ENCODE results near the gene TEX53.

Gene TEX53

DNA sequence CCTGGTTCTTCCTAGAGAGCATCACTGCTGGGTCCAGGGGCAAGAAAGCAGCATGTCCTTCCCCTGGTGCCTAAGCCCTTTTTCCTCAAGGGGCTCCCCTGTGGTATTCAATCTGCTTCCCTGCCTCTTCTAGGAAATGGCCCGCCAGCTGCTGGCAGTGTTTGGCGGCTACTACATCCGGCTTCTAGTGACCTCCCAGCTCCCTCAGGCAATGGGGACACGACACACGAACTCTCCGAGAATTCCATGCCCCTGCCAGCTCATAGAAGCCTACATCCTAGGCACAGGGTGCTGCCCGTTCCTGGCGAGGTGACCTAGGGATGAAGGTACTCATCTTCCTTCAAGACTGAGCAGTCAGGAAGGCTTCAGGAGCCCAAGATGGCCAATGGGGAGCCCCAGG is 14.6 kb downstream of the TEX53 start:
- H3K27me3 Mint-ChIP-seq: no peaks in the 10 kb centered on the region
- H3K36me3 Mint-ChIP-seq (ENCODE audit: low read depth): peaks cover 72% of the 10 kb centered on the region
- H3K4me1 Mint-ChIP-seq (ENCODE audit: low read depth): peaks cover 13% of the 10 kb centered on the region
- intact Hi-C loops (cut with micrococcal nuclease): no loop called here
- no peak overlapping the region for H3K27ac Mint-ChIP-seq
- H3K9me3 Mint-ChIP-seq: peaks cover 15% of the 10 kb centered on the region
- no peak overlapping the region for H3K4me3 Mint-ChIP-seq

DNA sequence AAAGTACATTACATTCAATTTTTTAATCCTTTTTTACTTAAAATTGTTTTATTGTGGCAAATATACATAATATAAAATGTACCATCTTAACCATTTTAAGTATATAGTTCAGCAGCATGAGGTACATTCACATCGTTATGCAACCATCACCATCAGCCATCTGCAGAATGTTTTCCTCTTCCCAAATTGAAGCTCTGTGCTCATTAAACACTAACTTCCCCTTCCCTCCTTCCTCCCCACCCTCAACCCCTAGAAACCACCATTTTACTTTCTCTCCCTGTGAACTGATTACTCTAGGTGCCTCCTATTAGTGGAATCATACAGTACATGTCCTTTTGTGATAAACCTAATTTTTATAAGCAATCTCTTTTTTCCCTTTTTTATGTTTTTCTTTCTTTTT is 15.6 kb downstream of the TEX53 start:
- Mint-ChIP-seq H3K9me3 (peaks cover 5% of the 10 kb centered on the region), H3K27me3 (no peaks in the 10 kb centered on the region), H3K4me3 (no peak overlapping the region), H3K36me3 (ENCODE audit: low read depth) (peaks cover 72% of the 10 kb centered on the region), H3K27ac (peak overlapping the region; percentile 39), H3K4me1 (ENCODE audit: low read depth) (peaks cover 13% of the 10 kb centered on the region)
- intact Hi-C loops (cut with micrococcal nuclease): no loop called here

- Mint-ChIP-seq H3K36me3 (ENCODE audit: low read depth) (peaks cover 72% of the 10 kb centered on the region), H3K27ac (no peak overlapping the region)
- intact Hi-C loops (cut with micrococcal nuclease): no loop called here
Observed at GRCh38 chr9:114638404-114638803, 19.2 kb downstream of the TEX53 start.

GRCh38 chr9:114634387-114634786 is 23.2 kb downstream of the TEX53 start:
- Mint-ChIP-seq H3K36me3 (ENCODE audit: low read depth) (peaks cover 100% of the 10 kb centered on the region), H3K27ac (no peak overlapping the region), H3K4me3 (no peak overlapping the region), H3K9me3 (no peaks in the 10 kb centered on the region), H3K27me3 (no peaks in the 10 kb centered on the region), H3K4me1 (ENCODE audit: low read depth) (peaks cover 5% of the 10 kb centered on the region)
- intact Hi-C loops (cut with micrococcal nuclease): no loop called here

More at GRCh38 chr9:114638404-114638803, 19.2 kb downstream of the TEX53 start:
- Mint-ChIP-seq H3K4me3 (no peak overlapping the region), H3K27me3 (no peaks in the 10 kb centered on the region), H3K9me3 (no peaks in the 10 kb centered on the region), H3K4me1 (ENCODE audit: low read depth) (peaks cover 13% of the 10 kb centered on the region)

DNA sequence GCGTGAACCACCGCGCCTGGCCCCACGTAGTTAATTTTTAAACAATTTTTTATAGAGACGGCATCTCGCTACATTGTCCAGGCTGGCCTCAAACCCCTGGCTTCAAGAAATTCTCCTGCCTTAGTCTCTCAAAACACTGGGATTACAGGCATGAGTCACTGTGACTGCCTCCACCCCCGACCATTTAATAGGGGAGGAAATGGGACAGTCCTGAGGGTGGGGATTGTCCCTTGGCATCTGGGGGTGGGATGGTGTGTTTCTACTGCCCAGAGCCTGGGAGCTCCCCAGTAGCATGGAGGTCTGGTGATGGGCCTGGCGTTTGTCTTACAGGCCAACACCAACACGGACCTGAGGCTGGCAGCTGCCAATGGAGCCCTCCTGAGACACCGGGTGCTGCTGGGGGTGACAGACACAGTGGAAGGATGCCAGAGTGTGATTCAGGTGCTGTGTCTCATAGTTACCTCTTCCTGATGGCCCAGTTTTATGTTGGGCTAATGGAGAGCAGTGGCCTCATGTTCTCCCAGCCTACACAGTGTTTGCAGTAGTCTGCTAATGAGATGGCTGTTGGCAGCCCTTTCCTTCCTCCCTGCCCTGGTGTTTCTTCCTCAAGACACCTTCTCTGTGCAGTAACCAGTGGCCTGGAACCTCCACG is 24.0 kb downstream of the TEX53 start:
- no peaks in the 10 kb centered on the region for H3K9me3 Mint-ChIP-seq
- intact Hi-C loops (cut with micrococcal nuclease): no loop called here
- H3K27me3 Mint-ChIP-seq: no peaks in the 10 kb centered on the region
- H3K4me1 Mint-ChIP-seq (ENCODE audit: low read depth): no peaks in the 10 kb centered on the region
- peaks cover 100% of the 10 kb centered on the region for H3K36me3 Mint-ChIP-seq (ENCODE audit: low read depth)
- no peak overlapping the region for H3K27ac Mint-ChIP-seq
- no peak overlapping the region for H3K4me3 Mint-ChIP-seq

DNA sequence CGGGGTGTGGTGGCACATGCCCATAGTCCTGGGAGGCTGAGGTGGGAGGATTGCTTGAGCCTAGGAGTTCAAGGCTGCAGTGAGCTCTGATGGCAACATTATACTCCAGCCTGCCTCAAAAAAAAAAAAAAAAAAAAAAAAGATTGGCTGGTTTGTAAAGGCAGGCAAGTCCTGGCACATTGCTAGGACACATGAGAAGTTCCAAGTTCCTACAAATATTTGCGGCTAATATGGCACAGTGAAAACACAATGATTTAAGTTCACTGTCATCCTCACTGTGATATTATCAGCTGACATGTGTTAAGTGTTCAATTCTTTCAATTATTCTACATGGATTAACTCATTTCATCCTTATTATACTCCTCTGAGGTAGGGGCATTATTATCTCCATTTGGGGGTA is 26.4 kb downstream of the TEX53 start:
- Mint-ChIP-seq H3K36me3 (ENCODE audit: low read depth) (peaks cover 96% of the 10 kb centered on the region), H3K4me1 (ENCODE audit: low read depth) (no peaks in the 10 kb centered on the region), H3K27me3 (no peaks in the 10 kb centered on the region), H3K27ac (no peak overlapping the region), H3K9me3 (no peaks in the 10 kb centered on the region), H3K4me3 (no peak overlapping the region)
- intact Hi-C loops (cut with micrococcal nuclease): no loop called here

DNA sequence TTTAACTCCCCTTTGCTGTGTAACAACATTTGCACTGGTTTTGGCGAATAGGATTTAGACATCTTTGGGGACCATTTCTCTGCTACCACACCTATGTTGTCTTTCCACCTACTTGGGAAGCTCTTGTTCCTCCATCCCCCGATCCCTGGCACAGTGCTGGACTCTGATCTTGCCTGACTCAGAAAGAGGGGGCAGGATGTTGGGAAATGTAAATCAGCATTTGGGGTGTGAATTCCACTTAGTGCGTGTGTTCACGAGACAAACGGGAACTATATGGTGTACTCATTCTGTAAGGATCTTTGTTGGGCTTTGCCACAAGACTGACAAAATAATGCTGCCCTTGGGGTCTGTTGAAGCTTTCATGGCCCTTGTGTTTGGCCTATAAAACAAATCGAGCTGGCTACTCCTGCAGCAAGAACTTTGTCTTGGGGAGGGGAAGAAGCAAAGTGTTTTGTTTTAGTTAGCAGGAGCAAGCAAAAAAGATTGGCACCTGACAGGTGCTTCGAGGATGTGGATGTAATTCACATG is 28.0 kb downstream of the TEX53 start:
- Mint-ChIP-seq H3K4me3 (no peak overlapping the region), H3K36me3 (ENCODE audit: low read depth) (peaks cover 83% of the 10 kb centered on the region), H3K9me3 (no peaks in the 10 kb centered on the region), H3K27me3 (no peaks in the 10 kb centered on the region), H3K27ac (no peak overlapping the region), H3K4me1 (ENCODE audit: low read depth) (peaks cover 3% of the 10 kb centered on the region)
- intact Hi-C loops (cut with micrococcal nuclease): no loop called here

DNA sequence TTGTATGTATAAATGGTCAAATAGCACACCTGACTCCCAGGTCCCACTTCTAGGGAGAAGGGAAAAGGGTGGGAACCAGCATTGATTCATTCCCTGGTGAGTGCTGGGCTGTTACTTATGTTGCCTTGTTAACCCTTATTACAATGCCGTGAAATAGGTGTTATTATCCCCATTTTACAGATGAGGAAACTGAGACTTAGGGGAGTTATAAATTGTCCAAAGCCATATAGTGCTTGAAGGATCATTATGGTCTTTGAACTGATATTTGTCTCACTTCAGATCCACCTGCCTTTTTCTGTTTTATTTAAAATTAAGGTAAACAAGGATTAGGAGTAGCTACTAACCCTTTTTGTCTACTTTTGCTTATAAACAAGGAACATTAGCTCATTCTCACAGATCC is 30.1 kb downstream of the TEX53 start:
- H3K36me3 Mint-ChIP-seq (ENCODE audit: low read depth): peaks cover 70% of the 10 kb centered on the region
- no peaks in the 10 kb centered on the region for H3K9me3 Mint-ChIP-seq
- peaks cover 6% of the 10 kb centered on the region for H3K4me1 Mint-ChIP-seq (ENCODE audit: low read depth)
- no peak overlapping the region for H3K4me3 Mint-ChIP-seq
- no peak overlapping the region for H3K27ac Mint-ChIP-seq
- intact Hi-C loops (cut with micrococcal nuclease): no loop called here
- no peaks in the 10 kb centered on the region for H3K27me3 Mint-ChIP-seq

- Mint-ChIP-seq H3K36me3 (ENCODE audit: low read depth) (peaks cover 70% of the 10 kb centered on the region), H3K9me3 (no peaks in the 10 kb centered on the region), H3K4me1 (ENCODE audit: low read depth) (peaks cover 12% of the 10 kb centered on the region), H3K4me3 (no peak overlapping the region), H3K27ac (no peak overlapping the region), H3K27me3 (no peaks in the 10 kb centered on the region)
- intact Hi-C loops (cut with micrococcal nuclease): no loop called here
Observed at GRCh38 chr9:114626415-114627020, 31.1 kb downstream of the TEX53 start.

- intact Hi-C loops (cut with micrococcal nuclease): no loop called here
- peaks cover 57% of the 10 kb centered on the region for H3K36me3 Mint-ChIP-seq (ENCODE audit: low read depth)
- H3K27me3 Mint-ChIP-seq: no peaks in the 10 kb centered on the region
- H3K9me3 Mint-ChIP-seq: no peaks in the 10 kb centered on the region
- H3K4me1 Mint-ChIP-seq (ENCODE audit: low read depth): peaks cover 16% of the 10 kb centered on the region
- H3K27ac Mint-ChIP-seq: no peak overlapping the region
- H3K4me3 Mint-ChIP-seq: no peak overlapping the region
Observed at GRCh38 chr9:114624677-114625076, 32.9 kb downstream of the TEX53 start.

GRCh38 chr9:114621975-114622609 is 35.5 kb downstream of the TEX53 start:
- H3K4me3 Mint-ChIP-seq: no peak overlapping the region
- intact Hi-C loops (cut with micrococcal nuclease): no loop called here
- peaks cover 38% of the 10 kb centered on the region for H3K4me1 Mint-ChIP-seq (ENCODE audit: low read depth)
- no peaks in the 10 kb centered on the region for H3K9me3 Mint-ChIP-seq
- H3K27me3 Mint-ChIP-seq: no peaks in the 10 kb centered on the region
- peaks cover 35% of the 10 kb centered on the region for H3K36me3 Mint-ChIP-seq (ENCODE audit: low read depth)
- no peak overlapping the region for H3K27ac Mint-ChIP-seq

- H3K27me3 Mint-ChIP-seq: no peaks in the 10 kb centered on the region
- no peaks in the 10 kb centered on the region for H3K9me3 Mint-ChIP-seq
- H3K4me3 Mint-ChIP-seq: no peak overlapping the region
- intact Hi-C loops (cut with micrococcal nuclease): no loop called here
- H3K36me3 Mint-ChIP-seq (ENCODE audit: low read depth): peaks cover 30% of the 10 kb centered on the region
- peaks cover 44% of the 10 kb centered on the region for H3K4me1 Mint-ChIP-seq (ENCODE audit: low read depth)
- H3K27ac Mint-ChIP-seq: no peak overlapping the region
Observed at GRCh38 chr9:114621561-114621960, 36.0 kb downstream of the TEX53 start.

DNA sequence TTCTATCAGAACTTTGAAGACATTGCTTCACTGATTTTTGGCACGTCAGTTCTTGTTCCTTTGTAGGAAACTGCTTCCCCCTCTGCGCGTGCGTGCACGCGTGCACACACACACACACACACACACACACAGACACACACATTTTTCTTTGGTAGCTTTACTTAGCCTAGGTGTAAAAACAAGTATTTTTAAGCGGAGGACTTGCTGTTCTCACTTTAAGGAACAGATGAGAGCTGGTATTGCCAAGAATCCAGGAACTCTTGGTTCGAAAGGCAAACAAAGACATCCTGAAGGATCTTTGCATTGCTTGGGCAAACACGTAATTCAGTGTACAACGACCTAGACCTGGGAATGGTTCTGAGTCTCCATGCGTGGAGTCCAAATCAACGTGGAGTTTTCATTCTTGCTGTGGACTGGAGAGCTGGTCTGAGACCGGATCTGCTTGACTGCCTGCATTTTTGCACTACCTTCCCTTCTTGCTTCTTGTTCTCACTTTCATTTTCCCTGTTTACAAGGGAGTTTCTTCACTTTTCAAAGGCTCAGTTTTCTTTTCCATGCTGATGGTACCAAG is 38.3 kb downstream of the TEX53 start:
- peaks cover 20% of the 10 kb centered on the region for H3K36me3 Mint-ChIP-seq (ENCODE audit: low read depth)
- intact Hi-C loops (cut with micrococcal nuclease): no loop called here
- H3K27ac Mint-ChIP-seq: peak overlapping the region; percentile 85

More for the DNA sequence above, 38.3 kb downstream of the TEX53 start:
- H3K4me3 Mint-ChIP-seq: peak overlapping the region; percentile 70
- H3K27me3 Mint-ChIP-seq: no peaks in the 10 kb centered on the region
- peaks cover 58% of the 10 kb centered on the region for H3K4me1 Mint-ChIP-seq (ENCODE audit: low read depth)
- no peaks in the 10 kb centered on the region for H3K9me3 Mint-ChIP-seq
